HUDEP-2 (cell line): Measurements from ENCODE around the gene TNF.

Source experiments
- DNase-seq, 76 experiments: peaks; one replicate each; lab custom pipeline; 2025; ENCODE audit not compliant: unreplicated experiment in 76 of 76; lab: John Stamatoyannopoulos, UW

TNF gene

DNA sequence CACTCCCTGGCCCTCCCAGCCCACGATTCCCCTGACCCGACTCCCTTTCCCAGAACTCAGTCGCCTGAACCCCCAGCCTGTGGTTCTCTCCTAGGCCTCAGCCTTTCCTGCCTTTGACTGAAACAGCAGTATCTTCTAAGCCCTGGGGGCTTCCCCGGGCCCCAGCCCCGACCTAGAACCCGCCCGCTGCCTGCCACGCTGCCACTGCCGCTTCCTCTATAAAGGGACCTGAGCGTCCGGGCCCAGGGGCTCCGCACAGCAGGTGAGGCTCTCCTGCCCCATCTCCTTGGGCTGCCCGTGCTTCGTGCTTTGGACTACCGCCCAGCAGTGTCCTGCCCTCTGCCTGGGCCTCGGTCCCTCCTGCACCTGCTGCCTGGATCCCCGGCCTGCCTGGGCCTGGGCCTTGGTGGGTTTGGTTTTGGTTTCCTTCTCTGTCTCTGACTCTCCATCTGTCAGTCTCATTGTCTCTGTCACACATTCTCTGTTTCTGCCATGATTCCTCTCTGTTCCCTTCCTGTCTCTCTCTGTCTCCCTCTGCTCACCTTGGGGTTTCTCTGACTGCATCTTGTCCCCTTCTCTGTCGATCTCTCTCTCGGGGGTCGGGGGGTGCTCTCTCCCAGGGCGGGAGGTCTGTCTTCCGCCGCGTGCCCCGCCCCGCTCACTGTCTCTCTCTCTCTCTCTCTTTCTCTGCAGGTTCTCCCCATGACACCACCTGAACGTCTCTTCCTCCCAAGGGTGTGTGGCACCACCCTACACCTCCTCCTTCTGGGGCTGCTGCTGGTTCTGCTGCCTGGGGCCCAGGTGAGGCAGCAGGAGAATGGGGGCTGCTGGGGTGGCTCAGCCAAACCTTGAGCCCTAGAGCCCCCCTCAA lies 3.1 kb upstream of the TNF start, which contains the start of gene LTA:
Gene LTA (plus strand): TSS at position 249 of the 871 bp plus-strand sequence. CDS start 454 bp downstream, at position 703.
- no peak for DNase-seq

- DNase-seq: no peak
Measured at GRCh38 chr6:31573239-31574105, 1.9 kb upstream of the TNF start.

- no peak for DNase-seq
Measured at GRCh38 chr6:31574106-31575061, 981 bp upstream of the TNF start.

DNA sequence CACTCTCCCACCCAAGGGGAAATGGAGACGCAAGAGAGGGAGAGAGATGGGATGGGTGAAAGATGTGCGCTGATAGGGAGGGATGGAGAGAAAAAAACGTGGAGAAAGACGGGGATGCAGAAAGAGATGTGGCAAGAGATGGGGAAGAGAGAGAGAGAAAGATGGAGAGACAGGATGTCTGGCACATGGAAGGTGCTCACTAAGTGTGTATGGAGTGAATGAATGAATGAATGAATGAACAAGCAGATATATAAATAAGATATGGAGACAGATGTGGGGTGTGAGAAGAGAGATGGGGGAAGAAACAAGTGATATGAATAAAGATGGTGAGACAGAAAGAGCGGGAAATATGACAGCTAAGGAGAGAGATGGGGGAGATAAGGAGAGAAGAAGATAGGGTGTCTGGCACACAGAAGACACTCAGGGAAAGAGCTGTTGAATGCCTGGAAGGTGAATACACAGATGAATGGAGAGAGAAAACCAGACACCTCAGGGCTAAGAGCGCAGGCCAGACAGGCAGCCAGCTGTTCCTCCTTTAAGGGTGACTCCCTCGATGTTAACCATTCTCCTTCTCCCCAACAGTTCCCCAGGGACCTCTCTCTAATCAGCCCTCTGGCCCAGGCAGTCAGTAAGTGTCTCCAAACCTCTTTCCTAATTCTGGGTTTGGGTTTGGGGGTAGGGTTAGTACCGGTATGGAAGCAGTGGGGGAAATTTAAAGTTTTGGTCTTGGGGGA lies 754 bp downstream of the TNF start:
- no peak for DNase-seq

- no peak for DNase-seq
Measured at GRCh38 chr6:31576897-31577578, 1.7 kb downstream of the TNF start.

- no peak for DNase-seq
Measured at GRCh38 chr6:31577579-31577966, 2.2 kb downstream of the TNF start.

DNA sequence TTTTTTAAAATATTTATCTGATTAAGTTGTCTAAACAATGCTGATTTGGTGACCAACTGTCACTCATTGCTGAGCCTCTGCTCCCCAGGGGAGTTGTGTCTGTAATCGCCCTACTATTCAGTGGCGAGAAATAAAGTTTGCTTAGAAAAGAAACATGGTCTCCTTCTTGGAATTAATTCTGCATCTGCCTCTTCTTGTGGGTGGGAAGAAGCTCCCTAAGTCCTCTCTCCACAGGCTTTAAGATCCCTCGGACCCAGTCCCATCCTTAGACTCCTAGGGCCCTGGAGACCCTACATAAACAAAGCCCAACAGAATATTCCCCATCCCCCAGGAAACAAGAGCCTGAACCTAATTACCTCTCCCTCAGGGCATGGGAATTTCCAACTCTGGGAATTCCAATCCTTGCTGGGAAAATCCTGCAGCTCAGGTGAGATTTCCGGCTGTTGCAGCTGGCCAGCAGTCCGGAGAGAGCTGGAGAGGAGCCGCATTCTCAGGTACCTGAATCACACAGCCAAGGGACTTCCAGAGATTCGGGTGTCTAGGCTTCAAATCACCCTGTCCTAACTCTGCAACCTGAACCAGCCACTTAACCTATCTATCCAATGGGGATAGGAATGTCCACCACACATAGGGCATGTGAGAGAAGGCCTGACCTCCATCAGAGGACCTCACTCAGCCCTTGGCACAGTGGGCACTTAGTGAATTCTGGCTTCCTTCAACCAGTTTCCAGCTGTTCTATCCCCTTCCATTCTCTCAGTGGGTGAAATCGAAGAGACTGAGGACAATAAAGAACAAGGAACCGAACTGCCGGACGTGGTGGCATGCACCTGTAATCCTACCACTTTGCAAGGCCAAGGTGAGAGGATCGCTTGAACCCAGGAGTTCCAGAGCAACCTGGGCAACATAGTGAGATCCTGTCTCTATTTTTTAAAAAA lies 3.1 kb downstream of the TNF start:
- DNase-seq: no peak

GRCh38 chr6:31579119-31579505 lies 3.7 kb downstream of the TNF start:
- DNase-seq: no peak

- no peak for DNase-seq
Measured at GRCh38 chr6:31579546-31580437, 4.4 kb downstream of the TNF start.

DNA sequence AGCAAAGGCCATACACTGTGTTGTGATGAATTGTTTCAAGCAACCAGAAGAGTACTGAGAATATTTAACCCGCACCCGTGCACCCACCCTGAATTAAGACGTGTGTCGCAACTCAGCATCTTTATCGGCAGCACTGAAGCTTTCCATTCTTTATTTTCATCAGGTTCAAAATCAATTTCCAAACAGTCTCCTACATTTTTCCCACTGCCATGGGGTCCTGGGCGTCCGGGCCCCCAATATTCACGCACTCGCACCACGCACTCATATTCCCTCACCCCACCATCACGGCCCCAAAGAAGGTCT lies 5.0 kb downstream of the TNF start:
- no peak for DNase-seq

DNA sequence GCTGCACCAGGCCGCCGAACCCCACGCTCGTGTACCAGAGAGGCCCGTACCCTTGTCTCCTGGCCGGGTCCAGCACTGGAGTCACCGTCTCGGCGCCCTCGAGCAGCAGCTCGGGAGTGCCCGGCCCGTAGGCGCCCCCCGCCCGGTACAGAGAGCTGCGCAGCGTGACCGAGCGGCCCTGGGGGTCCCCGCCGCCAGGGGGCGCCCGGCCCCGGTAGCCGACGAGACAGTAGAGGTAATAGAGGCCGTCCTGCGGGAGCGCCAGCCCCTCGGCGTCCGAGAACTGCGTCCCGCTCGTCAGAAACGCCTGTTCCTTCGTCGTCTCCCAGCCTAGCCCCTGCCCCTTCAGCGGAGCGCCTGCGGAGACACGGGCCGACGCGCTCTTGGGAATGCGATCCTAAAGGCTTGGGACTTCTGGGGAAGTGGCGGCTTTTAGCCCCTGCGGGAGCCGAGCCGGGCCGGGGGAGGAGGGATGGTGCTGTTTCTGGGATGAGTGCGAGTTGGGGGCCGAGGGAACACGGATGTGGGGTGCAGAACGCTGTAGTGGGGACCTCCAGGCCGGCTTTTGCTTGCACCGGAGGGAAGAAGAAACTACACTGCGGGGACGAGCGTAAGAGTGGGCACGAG lies 5.6 kb downstream of the TNF start:
- peak in 71 of 76 experiments; percentile 13 to 89 (median 69) for DNase-seq

GRCh38 chr6:31581434-31582229 lies 6.3 kb downstream of the TNF start:
- peak in 2 of 76 experiments; percentile 12 to 71 for DNase-seq

DNA sequence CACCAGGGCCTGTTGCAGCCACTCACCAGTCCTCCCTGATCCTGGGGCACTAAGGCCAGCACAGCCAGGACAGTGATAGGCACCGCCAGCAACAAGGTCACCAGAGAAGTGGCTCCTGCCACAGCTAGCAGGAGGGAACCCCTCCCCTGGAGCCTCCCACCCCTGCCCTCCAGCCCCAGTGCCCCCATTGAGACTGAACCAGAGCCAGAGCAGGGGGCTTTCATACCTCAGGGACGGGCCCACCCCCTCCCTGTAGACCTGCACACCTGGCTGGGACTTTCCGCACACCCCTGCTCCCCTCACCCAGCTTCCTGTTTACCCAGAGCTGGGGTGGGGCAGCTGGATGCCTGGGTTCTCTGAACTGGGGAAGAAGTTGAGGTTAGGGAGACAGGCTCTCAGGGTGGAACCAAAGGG lies 6.9 kb downstream of the TNF start, which contains the start of gene LTB:
Gene LTB (minus strand): TSS at position 195 of the 414 bp plus-strand sequence. CDS start 7 bp downstream, at position 188.
- DNase-seq: no peak

GRCh38 chr6:31585491-31585890 lies 10.1 kb downstream of the TNF start:
- peak in 32 of 76 experiments; percentile 6 to 62 (median 31) for DNase-seq

DNA sequence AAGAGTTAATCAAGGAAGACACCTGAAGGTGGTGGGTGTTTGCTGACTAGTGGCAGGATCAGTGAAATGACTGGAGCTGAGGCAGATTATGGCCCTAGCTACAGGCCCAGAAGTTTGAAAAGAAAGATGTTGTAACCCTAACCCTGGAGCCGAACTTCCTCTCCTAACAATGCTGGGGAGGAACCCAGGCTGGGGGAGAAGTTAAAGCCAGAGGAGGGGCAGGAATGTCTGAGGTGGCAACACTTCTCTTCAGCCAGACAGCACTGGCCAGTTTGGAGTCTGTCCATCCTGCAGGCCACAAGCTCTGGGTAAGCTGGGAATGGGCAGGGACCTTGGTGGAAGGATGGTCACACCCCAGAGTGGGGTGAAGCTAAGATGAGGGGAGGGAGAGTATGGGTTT lies 10.6 kb downstream of the TNF start, which contains the start of gene LST1:
Gene LST1 (plus strand): TSS at position 270 of the 400 bp plus-strand sequence. CDS start 1,023 bp downstream, outside the sequence.
- DNase-seq: no peak
